CD4-positive, alpha-beta T cell treated with Interleukin-17A for 4 hours (primary cell): ENCODE measurements around the gene RSAD1.
"Not testable (repeated sequence)": the region's sequence is repeated elsewhere in the genome, so short reads cannot be mapped to it uniquely, and the experiment has no call there.

ENCODE experiments used
- DNase-seq: peaks from one replicate; pipeline ENCODE4 v3.0.0-alpha.2; 2020; ENCODE audit warnings: mixed read lengths

The RSAD1 gene

DNA sequence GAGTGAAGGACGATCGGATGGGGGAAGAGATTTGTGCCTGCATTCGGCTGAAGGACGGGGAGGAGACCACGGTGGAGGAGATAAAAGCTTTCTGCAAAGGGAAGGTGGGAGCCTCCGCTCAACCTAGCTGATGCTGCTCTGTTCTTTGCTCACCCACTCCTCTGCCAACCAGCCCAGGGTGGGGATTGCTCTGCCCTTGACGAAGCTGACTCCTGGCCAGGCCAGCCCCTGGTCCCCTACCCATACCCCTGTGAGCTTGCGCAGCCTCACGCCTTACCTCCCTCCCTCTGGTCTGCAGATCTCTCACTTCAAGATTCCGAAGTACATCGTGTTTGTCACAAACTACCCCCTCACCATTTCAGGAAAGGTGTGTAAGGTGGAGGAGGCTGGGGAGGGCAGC lies 4.8 kb upstream of the RSAD1 start:
- no peak for DNase-seq

DNA sequence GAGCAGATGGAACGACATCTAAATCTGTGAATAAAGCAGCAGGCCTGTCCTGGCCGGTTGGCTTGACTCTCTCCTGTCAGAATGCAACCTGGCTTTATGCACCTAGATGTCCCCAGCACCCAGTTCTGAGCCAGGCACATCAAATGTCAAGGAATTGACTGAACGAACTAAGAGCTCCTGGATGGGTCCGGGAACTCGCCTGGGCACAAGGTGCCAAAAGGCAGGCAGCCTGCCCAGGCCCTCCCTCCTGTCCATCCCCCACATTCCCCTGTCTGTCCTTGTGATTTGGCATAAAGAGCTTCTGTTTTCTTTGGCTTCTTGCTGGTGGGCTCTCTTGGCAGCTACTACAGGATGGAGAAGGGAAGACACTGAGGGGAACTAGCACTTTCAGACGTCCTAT lies 4.1 kb upstream of the RSAD1 start:
- no peak for DNase-seq

DNA sequence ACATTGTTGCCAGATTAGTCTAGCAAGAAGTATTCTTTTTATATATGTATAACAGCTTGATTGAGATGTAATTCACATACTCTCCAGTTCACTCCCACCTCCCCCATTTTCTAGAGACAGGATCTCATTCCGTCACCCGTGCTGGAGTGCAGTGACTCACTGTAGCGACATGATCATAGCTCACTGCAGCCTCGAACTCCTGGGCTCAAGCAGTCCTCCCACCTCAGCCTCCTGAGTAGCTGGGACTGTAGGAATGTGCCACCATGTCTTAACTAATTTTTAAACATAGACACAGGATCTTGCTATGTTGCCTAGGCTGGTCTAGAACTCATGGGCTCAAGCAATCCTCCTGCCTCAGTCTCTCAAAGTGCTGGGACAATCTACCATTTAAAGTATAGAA lies 3.3 kb upstream of the RSAD1 start:
- DNase-seq = no peak

DNA sequence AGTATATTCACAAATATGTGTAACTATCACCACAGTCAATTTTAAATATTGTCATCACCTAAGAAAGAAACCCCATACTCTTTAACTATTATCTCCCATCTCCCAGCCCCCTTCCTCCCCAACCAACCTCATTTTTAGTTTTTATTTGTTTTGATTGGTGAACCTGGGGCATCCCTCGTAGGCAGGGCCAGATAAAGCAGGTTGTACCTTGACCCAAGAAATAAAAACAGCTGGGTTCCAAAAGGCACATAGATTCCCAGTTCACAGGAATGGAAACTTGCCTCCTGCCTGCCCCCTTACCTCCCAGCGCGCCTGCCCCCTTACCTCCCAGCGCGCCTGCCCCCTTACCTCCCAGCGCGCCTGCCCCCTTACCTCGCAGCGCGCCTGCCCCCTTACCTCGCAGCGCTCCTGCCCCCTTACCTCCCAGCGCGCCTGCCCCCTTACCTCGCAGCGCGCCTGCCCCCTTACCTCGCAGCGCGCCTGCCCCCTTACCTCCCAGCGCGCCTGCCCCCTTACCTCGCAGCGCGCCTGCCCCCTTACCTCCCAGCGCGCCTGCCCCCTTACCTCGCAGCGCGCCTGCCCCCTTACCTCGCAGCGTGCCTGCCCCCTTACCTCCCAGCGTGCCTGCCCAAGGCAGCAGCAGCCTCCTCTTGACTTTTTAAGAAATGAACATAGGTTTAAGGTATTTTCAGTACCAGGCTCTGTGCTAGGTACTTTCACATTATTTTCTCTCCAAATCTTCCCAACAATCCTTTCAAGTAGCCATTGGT lies 2.7 kb upstream of the RSAD1 start:
- not testable (repeated sequence) for DNase-seq

DNA sequence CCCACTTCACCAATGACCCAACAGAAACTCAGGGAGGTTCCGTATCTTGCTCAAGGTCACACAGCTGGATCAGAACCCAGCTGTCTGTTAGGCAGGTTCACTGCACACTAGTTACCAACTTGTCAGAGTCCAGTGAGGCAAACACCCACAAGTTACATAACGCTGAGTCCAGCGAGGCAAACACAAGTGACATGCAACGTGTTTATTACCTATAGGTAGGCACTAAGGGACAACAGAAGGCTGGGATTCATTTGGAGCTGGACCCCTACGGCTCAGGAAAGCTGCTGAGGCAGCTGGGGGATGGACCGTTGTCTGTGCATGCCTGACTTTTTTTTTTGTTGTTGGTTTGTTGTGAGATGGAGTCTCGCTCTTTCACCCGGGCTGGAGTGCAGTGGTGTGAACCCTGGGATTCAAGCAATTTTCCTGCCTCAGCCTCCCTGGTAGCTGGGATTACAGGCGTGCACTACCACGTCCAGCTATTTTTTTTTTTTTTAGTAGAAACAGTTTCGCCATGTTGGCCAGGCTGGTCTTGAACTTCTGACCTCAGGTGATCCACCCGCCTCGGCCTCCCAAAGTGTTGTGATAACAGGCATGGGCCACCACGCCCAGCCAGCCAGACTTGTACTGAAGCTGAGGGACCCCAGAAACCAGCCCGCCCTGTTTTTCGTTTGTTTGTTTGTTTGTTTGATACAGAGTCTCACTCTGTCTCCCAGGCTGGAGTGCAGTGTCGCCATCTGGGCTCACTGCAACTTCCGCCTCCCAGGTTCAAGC lies 1.9 kb upstream of the RSAD1 start:
- no peak for DNase-seq

DNA sequence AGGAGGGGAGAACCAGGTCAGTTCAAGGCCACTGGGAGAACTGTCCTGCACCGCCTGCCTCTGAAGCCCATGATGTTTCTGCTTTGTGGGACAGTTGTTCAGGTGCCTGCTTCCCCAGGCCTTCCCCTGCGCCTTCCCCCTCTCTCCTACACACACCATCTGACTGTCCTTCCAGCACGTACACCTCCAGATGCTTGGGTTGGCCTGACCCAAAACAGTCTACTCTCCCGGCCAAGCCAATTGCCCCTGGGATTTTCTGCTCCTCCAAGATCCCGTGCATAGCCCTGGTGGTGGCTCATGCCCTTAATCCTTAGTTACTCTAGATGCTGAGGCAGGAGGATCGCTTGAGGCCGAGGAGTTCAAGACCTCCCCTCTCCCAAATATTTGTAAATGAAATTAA lies 684 bp upstream of the RSAD1 start:
- no peak for DNase-seq

DNA sequence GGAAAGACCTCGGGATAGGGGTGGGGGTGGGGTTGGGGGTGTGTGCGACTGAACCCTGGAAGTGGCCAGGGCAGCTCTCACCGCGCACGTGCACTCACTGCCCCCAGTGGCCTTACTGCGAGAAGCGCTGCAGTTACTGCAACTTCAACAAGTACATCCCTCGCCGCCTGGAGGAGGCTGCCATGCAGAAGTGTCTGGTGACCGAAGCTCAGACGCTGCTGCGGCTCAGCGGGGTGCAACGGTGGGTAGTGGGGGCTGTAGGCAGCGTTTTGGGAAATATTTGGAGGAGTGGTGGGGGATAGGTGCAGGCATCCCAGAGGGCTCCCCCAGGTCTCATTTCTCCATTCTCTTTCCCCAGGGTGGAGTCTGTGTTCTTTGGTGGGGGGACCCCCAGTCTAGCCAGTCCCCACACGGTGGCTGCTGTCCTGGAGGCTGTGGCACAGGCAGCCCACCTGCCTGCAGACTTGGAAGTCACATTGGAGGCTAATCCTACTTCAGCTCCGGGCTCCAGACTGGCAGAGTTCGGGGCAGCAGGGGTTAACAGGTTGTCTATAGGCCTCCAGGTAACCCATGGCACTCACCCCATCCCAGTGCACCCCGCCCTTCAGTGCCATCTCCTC lies 972 bp downstream of the RSAD1 start:
- peak; percentile 75 for DNase-seq

DNA sequence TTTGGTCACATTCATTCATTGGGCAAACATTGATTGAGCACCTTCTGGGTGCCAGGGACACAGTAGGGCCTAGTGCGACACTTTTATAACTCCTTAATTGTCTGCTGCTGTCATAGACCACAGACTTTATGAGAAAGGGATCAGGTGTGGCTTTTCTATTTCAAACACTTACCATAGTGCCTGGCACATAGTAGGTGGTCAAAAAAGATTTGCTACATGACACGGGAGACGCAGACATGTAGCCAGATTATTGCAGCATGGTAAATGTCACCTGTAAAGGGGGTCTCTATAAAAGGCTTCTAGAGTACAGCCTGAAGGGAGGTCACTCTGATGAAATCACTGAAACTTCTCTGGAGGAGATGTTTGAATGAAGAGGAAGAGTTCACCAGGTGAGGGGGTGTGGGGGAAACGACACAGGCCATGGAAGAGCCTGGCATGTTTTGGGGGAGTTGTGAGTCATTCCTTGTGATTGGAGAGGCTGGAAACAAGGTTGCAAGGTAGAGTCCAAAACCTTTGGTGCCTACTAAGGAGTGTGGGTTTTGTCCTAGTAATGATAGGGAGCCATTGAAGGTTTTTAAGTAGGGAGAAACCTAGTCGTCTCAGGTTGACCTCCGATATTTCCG lies 1.6 kb downstream of the RSAD1 start:
- DNase-seq = no peak

DNA sequence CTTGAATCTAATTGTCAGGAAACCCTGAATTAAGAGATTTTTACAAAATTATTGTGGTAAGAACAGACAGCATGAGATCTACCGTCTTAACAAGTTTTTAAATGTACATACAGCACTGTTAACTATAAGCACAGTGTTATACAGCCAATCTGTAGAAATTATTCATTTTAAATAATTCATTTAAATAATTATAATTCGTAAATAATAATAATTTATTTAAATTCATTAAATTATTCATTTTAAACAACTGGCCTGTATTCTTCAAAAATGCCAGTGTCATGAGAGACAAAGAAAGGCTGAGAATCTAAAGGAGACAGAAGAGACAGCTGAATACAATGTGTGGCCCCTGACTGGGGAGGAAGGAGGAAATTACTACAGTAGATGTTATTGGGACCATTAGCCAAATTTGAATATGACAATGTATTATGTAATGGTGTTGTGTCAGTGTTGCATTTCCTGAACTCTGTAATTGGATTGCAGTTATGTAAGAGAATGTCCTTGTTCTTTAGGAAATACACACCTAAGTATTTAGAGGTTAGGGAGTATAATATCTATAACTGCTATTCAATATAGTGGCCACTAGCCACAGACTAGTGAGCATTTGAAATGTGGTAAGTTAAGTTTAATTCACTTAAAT lies 2.3 kb downstream of the RSAD1 start:
- no peak for DNase-seq

DNA sequence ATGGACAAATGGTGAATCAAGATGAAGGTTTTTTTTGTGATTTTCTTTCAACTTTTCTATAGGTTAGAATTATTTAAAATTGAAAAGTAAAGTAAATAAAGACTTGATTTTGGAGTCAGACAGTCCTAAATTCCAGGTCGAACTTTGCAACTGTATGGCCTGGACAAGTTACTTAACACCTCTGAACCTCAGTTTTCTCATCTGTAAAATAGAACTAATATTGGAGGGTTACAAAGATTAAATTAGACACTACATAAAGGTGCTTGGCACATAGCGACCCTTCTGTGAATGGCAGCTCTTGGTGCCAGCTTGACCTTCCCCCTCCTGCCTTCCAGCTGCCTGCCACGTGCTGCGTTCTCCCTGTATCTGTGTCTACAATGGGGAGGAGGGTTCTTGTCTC lies 3.0 kb downstream of the RSAD1 start:
- no peak for DNase-seq

DNA sequence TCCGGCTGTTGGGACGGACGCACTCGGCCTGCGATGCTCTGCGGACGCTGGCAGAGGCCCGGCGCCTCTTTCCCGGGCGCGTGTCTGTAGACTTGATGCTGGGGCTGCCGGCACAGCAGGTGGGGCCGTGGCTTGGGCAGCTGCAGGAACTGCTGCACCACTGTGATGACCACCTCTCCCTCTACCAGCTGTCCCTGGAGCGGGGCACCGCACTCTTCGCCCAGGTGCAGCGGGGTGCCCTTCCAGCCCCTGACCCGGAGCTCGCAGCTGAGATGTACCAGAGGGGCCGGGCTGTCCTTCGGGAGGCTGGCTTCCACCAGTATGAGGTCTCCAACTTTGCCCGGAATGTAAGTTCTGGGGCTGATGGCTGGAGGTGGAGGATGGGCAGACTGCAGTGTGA lies 3.5 kb downstream of the RSAD1 start:
- DNase-seq = no peak

DNA sequence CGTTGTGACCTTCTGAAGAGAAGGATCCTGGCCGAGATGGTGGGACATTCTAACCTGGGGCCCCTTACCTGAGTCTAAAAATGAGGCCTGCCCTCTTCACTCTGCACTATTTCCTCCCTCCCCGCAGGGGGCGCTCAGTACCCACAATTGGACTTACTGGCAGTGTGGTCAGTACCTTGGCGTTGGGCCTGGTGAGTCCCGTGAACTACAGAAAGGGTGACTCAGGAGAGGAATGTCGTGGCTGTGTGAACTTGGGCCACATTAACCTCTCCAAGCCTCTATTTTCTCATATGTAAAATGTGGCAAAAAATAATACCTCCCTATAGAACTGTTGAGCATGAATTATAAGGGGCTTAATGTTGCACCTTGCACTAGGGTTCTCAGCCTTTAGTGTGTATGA lies 3.9 kb downstream of the RSAD1 start:
- DNase-seq = peak; percentile 79

DNA sequence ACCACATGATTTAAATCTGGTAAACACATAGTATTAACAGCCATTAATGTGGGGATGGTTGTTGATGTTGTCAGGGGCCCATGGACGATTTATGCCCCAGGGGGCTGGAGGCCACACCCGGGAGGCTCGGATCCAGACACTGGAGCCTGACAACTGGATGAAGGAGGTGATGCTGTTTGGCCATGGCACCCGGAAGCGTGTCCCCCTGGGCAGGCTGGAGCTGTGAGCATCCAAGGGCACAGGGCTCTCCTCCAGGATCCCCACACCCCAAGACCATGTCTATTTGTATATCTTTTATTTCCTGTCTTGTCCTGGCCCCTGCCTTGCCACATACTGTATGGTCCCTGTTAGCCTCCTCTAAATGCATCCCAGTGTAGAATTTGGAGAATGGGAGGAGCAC lies 4.6 kb downstream of the RSAD1 start:
- no peak for DNase-seq

DNA sequence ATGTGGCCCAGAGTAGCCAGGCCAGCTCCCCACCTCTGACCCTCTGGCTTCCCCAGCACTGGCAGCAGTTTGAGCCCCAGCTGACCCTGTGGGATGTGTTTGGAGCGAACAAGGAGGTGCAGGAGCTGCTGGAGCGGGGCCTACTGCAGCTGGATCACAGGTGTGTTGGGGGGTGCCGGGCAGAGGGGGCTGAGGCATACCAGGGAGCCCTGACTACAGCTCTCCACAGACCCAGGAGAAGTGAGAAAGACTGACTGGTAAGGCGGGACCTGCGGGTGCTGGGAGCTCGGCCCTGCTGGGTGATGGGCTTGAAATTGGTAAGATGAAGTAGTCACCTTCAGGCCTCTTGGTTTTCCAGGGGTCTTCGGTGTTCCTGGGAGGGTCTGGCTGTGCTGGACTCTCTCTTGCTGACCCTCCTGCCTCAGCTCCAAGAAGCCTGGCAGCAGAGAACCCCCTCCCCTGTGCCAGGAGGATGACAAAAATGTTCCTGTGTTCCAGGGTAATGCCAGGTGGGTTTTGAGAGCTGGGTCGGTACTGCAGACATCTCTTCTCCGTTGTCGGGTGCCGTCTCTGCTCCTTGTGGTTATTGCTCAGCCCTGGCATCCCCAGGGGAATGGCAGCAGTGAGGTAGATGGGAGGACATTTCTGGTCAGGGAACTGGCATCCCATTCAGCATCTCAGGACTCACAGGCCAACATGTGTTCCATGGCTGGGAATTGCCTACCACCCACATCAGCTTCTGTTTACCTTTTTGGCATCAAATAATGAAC lies 5.9 kb downstream of the RSAD1 start:
- DNase-seq = no peak

DNA sequence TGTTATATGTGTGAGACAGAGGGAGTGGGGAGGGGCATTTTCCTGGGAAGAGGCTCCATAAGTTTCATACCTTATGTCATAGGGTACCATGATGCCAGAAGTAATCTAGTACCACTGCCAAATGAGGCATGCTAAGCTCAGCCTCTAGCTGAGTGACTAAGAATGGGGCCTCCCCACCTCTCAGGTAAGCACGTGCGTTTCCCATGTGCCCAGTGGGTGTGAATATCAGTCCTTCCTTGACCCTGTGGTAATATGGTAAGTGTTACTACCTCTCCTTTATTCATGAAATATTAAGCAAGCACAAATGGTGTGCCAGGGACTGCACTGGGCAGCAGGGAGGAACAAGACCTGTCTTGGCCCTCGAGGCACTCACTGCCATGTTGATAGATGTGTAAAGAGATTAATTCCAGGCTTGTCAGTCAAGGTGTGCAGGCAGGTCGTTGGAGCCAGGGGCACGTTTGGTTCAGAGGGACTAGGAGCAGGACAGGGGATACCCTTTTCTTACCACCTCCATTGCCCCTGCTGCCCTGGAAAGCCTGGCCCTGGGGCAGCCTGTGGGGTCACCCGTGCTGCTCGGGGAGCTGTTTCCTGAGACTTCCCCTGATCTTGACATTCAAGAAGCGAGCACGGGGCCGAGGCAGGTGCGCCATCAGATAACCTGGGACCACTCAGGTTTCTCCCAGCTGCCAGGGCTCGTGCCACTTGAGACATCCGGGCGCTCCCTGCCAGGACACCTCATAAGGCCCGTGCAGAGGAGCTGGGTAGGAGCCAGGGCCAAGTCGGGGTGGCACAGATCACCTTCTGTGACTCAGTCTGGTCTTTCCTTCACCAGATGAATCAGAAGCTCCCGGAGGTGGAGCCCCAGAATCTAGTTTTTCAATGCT lies 8.8 kb downstream of the RSAD1 start:
- no peak for DNase-seq

DNA sequence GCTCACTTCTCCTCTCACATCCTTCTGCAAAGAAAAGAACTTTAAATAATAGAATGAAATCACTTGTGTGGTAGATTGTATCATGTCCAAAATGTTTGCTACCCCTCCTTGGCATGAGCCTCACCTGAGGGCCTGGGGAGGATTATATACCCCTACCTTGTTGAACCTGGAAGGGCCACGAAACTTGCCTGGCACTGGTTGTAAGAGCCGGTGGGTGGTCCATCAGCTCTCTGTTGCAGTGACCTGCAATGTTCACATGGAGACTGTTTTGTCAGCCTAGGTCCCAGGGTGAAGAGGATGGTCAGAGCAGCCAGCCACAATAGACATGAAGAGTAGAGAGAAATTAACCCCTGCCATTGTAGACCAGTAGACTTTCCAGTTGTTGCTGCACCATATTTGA lies 10.2 kb downstream of the RSAD1 start:
- no peak for DNase-seq

DNA sequence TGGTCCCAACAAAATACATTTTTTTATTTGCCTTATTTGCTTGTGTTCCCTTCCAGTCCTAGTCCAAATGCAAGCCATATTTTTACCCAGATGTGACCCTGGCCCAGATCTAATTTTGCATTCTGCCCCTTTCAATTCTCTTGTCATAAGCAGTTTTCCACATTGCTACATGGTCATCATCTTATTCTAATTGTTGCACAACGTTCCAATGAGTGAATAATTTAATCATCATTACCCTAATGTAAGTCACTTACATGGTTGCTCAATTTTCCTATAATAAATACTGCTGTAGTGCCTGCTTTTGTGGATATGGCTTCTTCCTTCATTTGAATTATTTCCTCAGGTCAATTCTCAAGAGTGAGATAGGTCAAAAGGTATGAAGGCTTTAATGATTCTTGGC lies 12.8 kb downstream of the RSAD1 start:
- DNase-seq = no peak

DNA sequence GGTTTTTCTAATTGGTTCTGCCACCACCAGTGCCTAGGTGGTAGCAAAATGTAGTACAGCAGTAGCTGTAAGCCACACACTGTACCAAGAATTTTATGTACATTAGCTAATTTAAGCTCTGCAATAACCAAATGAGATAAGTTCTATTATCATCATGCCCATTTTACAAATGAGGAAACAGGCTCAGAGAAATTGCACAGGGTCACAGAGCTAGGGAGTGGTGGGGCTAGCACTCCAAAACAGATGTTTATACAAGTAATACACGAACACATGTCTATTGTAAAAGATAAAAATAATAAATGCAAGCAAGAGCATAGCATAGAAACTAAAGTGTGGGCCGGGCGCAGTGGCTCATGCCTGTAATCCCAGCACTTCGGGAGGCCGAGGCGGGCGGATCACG lies 13.6 kb downstream of the RSAD1 start:
- no peak for DNase-seq

DNA sequence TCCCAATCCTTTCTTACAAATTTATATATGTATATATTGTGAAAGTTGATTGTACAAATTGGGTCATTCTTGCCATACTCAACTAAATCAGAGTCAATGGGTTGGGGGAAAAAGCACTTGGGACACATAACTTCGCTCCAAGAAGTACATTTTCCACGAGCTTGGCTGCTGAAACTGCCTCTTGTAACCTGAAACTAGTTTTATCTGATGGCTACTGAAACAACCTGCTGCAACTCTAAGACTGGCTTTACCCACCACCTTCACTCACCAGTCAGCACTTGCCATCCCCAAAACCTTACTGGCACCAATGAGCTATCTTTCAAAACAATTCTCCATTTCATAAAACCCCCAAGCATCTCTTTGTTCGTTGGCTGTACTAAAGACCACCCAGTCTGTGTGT lies 15.1 kb downstream of the RSAD1 start:
- no peak for DNase-seq

DNA sequence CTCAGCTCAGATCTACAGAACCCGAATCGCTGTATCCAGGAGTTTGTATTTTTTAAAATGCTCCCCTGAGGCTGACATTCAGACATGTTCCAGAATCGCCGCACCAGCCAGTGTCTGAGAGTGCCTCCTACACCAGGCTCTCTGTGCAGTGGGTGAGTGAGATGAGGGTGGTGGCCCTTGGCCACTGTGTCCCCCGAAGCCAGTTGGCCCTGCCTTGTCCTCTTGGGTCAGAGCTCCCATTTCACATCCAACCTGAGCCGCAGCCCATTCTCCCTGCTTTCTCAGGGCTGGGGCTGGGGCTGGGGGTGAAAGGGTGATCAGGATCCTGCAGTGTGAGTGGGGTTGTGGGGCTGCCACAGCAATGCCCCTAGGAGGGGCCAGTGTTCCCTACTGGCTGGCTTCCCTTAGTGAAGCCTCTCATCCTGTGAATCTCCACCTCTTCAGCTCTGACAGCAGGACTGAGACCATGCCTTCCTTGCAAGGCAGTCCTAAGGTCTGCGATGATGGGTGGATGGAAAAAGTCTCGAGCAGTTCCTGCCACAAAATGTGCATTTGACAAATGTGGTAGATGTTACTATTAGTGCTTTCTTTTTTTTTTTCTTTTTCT lies 16.7 kb downstream of the RSAD1 start:
- no peak for DNase-seq

DNA sequence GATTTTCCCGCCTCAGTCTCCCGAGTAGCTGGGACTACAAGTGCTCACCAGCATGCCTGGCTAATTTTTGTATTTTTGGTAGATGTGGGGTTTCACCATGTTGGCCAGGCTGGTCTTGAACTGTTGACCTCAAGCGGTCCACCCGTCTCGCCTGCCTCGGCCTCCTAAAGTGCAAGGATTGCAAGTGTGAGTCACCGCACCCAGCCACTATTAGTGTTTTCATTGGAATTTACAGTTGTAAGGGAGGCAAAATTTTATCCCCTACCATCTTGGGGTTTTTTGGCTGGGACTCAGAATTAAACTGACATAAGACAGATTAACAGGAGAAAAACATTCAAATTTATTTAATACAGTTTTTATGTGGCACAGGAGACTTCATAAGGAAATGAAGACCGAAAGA lies 17.3 kb downstream of the RSAD1 start:
- DNase-seq = no peak
